SK-N-MC (cell line): ENCODE data around the gene TLX3.

Experiments used
- EZH2 ChIP-seq: fragments of 200-600 bp; sonication (generic); IDR thresholded peaks from one replicate; pipeline ENCODE4 v1.6.1; 2017; ENCODE audit warnings: antibody characterized with exemption
- FOXP2 ChIP-seq: optimal IDR thresholded peaks from 2 replicates; pipeline ENCODE3; 2011; ENCODE audit warnings: mild to moderate bottlenecking, moderate library complexity; ENCODE audit not compliant: insufficient read depth; ENCODE audit errors: extremely low read length, control extremely low read depth
- POLR2AphosphoS5 ChIP-seq: IDR thresholded peaks from 2 replicates; pipeline ENCODE4 v1.6.1; 2012; ENCODE audit warnings: mild to moderate bottlenecking, low read depth, low read length, borderline replicate concordance

- TF ChIP-seq EZH2 (no peak), POLR2AphosphoS5 (no peak), FOXP2 (no peak)
Observed at GRCh38 chr5:171310212-171310818, 1.3 kb downstream of the TLX3 start.
